Glutamatergic neuron (in vitro differentiated cells): Measurements from ENCODE around the gene ADAMTS1. TPM values are rescaled to one million over a fixed set of nuclear protein-coding genes. Genes with fewer than 3 reads are reported as not detected.

Source experiments
- DNase-seq: peaks from one replicate; pipeline ENCODE4 v3.0.0; 2022
- H3K27ac Mint-ChIP-seq: one replicate; pipeline ENCODE4 v1.8.0; 2020; ENCODE audit warnings: mild to moderate bottlenecking, mixed read lengths, inconsistent platforms; ENCODE audit not compliant: unreplicated experiment
- H3K27me3 Mint-ChIP-seq: one replicate; pipeline ENCODE4 v1.8.0; 2020; ENCODE audit warnings: mild to moderate bottlenecking, moderate library complexity, mixed read lengths, inconsistent platforms; ENCODE audit not compliant: unreplicated experiment
- H3K36me3 Mint-ChIP-seq: one replicate; pipeline ENCODE4 v1.8.0; 2020; ENCODE audit warnings: mild to moderate bottlenecking, mixed read lengths, inconsistent platforms; ENCODE audit not compliant: unreplicated experiment
- H3K4me1 Mint-ChIP-seq: one replicate; pipeline ENCODE4 v1.8.0; 2020; ENCODE audit warnings: mild to moderate bottlenecking, low read depth, mixed read lengths, inconsistent platforms; ENCODE audit not compliant: unreplicated experiment
- H3K4me3 Mint-ChIP-seq: one replicate; pipeline ENCODE4 v1.8.0; 2020; ENCODE audit warnings: mild to moderate bottlenecking, mixed read lengths, inconsistent platforms; ENCODE audit not compliant: unreplicated experiment
- H3K9me3 Mint-ChIP-seq: one replicate; pipeline ENCODE4 v1.8.0; 2020; ENCODE audit warnings: mild to moderate bottlenecking, moderate library complexity, mixed read lengths, inconsistent platforms; ENCODE audit not compliant: unreplicated experiment
- total RNA-seq: library from RNA; stranded (reverse); fragmentation: NEBNext Ultra II Directional; extraction: Animal tissue kit (Norgen Biotek cat#: 25700); gene quantifications from one replicate; pipeline ENCODE4 v1.2.1, GENCODE V29; 2021; ENCODE audit not compliant: unreplicated experiment
- TF ChIP-seq, protein P1 (sequence below): fragments of 200-600 bp; sonication (generic); IDR thresholded peaks from one replicate; pipeline ENCODE4 v1.5.0; 2021; ENCODE audit not compliant: partially characterized antibody, unreplicated experiment

ADAMTS1 gene
- total RNA-seq, 1 donor from 2014 or later, result 1.1 TPM

DNA sequence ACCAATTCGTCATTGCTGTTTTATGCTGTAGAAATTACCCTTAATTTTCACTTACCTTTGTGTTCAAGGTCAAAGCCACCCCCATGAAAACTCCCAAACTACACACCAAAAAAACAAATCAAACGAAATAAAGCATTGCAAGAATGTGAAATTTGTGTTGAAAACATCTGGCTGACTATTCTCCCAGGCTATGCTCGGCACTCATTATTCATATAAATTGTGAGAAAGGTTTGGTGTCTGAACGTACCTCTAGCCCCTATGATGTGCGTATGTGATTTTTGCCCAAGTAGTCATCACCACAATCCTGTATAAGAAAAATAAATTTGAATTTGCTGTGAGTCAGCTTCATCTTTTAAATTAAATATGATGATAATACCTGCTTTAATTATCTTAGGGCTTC lies 34.9 kb downstream of the ADAMTS1 start:
- Mint-ChIP-seq H3K4me3 (no peak overlapping the region), H3K27me3 (peaks cover 2% of the 10 kb centered on the region), H3K4me1 (no peaks in the 10 kb centered on the region), H3K27ac (no peak overlapping the region), H3K36me3 (no peaks in the 10 kb centered on the region), H3K9me3 (peaks cover 2% of the 10 kb centered on the region)
- DNase-seq, result no peak
- TF ChIP-seq, protein P1, sequence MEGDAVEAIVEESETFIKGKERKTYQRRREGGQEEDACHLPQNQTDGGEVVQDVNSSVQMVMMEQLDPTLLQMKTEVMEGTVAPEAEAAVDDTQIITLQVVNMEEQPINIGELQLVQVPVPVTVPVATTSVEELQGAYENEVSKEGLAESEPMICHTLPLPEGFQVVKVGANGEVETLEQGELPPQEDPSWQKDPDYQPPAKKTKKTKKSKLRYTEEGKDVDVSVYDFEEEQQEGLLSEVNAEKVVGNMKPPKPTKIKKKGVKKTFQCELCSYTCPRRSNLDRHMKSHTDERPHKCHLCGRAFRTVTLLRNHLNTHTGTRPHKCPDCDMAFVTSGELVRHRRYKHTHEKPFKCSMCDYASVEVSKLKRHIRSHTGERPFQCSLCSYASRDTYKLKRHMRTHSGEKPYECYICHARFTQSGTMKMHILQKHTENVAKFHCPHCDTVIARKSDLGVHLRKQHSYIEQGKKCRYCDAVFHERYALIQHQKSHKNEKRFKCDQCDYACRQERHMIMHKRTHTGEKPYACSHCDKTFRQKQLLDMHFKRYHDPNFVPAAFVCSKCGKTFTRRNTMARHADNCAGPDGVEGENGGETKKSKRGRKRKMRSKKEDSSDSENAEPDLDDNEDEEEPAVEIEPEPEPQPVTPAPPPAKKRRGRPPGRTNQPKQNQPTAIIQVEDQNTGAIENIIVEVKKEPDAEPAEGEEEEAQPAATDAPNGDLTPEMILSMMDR, result no peak

DNA sequence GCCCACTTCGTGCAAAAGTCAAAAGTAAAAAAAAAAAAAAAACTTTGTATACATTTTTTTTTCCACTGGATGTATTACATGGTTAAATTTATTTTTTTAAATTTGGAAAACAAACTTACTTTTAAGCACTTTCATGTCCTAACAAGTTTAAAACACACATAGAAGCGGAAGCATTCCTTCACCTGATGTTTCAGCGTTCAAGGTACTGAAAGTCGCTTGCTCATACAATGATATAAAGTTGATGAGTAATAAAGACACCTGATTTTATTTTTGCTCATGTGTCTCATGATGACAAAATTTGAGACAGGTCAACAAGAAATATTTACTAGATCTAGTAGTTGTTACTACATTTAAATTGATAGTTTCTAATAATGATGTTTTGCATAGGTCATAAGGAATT lies 35.5 kb downstream of the ADAMTS1 start:
- TF ChIP-seq, protein P1, result no peak
- Mint-ChIP-seq H3K4me1 (no peaks in the 10 kb centered on the region), H3K9me3 (peaks cover 2% of the 10 kb centered on the region), H3K27me3 (peaks cover 2% of the 10 kb centered on the region), H3K27ac (no peak overlapping the region), H3K4me3 (no peak overlapping the region), H3K36me3 (no peaks in the 10 kb centered on the region)
- DNase-seq, result no peak

DNA sequence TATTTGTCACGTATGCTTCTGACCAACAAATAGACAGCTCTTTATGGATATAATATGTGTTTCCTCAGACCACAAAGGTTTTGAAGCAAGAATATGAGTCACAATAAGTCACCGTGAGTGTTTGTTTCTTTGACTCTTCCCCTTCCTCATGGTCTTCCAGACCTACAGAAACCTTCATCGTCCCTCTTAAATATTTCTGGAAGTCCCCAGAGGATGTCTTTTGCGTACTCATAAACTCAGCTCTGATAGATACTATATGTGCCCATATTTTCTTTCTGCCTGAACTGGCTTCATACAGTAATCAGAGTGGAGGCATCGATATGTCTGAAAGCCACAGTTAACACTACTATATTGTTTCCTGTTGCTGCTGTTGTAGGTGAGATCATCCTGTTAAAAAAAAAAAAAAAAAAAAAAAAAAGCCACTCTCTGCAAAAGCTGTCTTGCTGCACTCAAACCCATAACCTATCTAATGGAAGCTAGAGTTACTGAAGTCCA lies 38.4 kb downstream of the ADAMTS1 start:
- Mint-ChIP-seq H3K36me3 (no peaks in the 10 kb centered on the region), H3K4me3 (no peak overlapping the region), H3K9me3 (peaks cover 2% of the 10 kb centered on the region), H3K27ac (no peak overlapping the region), H3K27me3 (no peaks in the 10 kb centered on the region), H3K4me1 (no peaks in the 10 kb centered on the region)
- TF ChIP-seq, protein P1, result no peak
- no peak for DNase-seq

DNA sequence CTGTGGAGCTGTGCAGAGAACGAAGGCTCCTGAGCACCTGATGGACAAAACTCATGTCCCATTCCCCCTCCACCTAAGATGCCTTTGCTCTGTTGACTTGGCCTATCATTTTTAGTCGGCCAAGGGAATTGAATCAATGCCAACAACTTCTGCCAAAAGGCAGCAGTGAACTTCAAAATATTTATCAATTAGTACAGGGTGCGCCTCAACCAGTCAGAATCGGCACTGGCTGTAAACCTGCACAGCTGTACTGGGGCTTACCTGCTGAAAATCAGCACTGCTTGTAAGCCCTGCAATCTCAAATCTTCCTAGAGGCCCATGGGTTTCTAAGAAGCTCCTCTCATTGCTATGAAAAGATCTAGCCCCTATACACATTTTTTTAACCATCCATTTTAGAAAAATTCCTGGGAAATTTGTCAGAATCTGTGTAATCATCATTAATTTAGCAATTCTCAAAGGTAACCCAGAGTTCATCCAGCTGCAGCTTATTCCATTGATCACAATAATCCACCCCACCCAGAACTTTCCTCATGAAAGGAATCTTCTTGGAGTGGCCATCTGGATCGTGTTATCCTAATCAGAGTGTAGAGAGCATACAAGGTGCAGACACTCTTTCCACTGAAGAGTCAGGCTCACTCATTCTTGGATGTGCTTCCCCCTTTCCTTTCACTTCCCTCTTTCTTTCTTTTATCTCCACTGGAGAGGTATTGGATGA lies 40.2 kb downstream of the ADAMTS1 start:
- Mint-ChIP-seq H3K9me3 (no peaks in the 10 kb centered on the region), H3K4me1 (no peaks in the 10 kb centered on the region), H3K4me3 (no peak overlapping the region), H3K36me3 (no peaks in the 10 kb centered on the region), H3K27me3 (no peaks in the 10 kb centered on the region), H3K27ac (no peak overlapping the region)
- TF ChIP-seq, protein P1, result no peak
- no peak for DNase-seq

DNA sequence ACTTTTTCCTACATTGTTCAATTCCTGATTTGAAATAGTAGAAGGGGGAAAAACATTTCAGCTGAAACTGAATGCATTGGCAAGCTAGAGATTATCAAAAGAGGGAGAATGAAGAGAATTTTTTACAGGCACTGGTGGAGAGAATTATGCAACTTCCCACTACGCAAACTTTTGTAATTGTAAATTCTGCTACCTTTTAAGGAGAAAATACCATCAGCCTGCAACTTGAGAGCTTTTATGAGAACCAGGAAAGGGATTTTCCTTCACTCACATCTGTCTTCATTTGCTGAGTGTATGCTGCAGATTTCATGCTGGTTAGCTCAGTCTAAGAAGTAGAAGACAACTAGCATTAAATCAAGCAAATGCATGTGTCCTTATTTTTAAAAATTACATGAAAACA lies 43.7 kb downstream of the ADAMTS1 start:
- no peak for DNase-seq
- no peak overlapping the region for H3K27ac Mint-ChIP-seq

More for the DNA sequence above, 43.7 kb downstream of the ADAMTS1 start:
- no peaks in the 10 kb centered on the region for H3K36me3 Mint-ChIP-seq
- no peaks in the 10 kb centered on the region for H3K9me3 Mint-ChIP-seq
- H3K4me1 Mint-ChIP-seq, result no peaks in the 10 kb centered on the region
- H3K27me3 Mint-ChIP-seq, result no peaks in the 10 kb centered on the region
- H3K4me3 Mint-ChIP-seq, result no peak overlapping the region
- TF ChIP-seq, protein P1, result no peak
